ENCODE measurements around the gene NCK2.

NCK2 gene

GRCh38 chr2:105777031-105777482 lies 32.3 kb downstream of the NCK2 start:
- H2AFZ ChIP-seq (ENCODE audit: low read length) = no peak overlapping the region
- no peaks in the 10 kb centered on the region for H3K9me2 ChIP-seq (ENCODE audit: low read depth, low read length)
- no peaks in the 10 kb centered on the region for H3K9me3 ChIP-seq (ENCODE audit: low read length)
- no peaks in the 10 kb centered on the region for H3K79me2 ChIP-seq (ENCODE audit: insufficient read depth, low read length)
- no peak for TF ChIP-seq EZH2 (IDR thresholded peaks at IDR 0.05; ENCODE audit: borderline replicate concordance, low read length)
- TF ChIP-seq CTCF (IDR thresholded peaks at IDR 0.05; ENCODE audit: low read length) = no peak
- no peak overlapping the region for H3K4me2 ChIP-seq (ENCODE audit: low read length)
- H3F3A ChIP-seq (ENCODE audit: insufficient read depth, low read length) = no peaks in the 10 kb centered on the region
- H3K4me3 ChIP-seq (ENCODE audit: low read depth, low read length, poor library complexity, severe bottlenecking) = no peak overlapping the region
- H3K27ac ChIP-seq (ENCODE audit: low read depth, low read length, poor library complexity, severe bottlenecking) = no peak overlapping the region
- H3K4me1 ChIP-seq (ENCODE audit: insufficient read depth, low read length, severe bottlenecking) = no peaks in the 10 kb centered on the region
- no peak overlapping the region for H3K9ac ChIP-seq (ENCODE audit: low read length)
- H3K36me3 ChIP-seq (ENCODE audit: insufficient read depth, low read length) = no peaks in the 10 kb centered on the region
- no peaks in the 10 kb centered on the region for H4K20me1 ChIP-seq (ENCODE audit: insufficient read depth, low read length)
- H3K27me3 ChIP-seq (ENCODE audit: insufficient read depth, low read length) = no peaks in the 10 kb centered on the region

GRCh38 chr2:105777506-105778055 lies 32.9 kb downstream of the NCK2 start:
- no peak overlapping the region for H3K4me2 ChIP-seq (ENCODE audit: low read length)
- no peaks in the 10 kb centered on the region for H3F3A ChIP-seq (ENCODE audit: insufficient read depth, low read length)
- TF ChIP-seq EZH2 (IDR thresholded peaks at IDR 0.05; ENCODE audit: borderline replicate concordance, low read length) (no peak), CTCF (IDR thresholded peaks at IDR 0.05; ENCODE audit: low read length) (no peak)
- no peaks in the 10 kb centered on the region for H4K20me1 ChIP-seq (ENCODE audit: insufficient read depth, low read length)
- no peaks in the 10 kb centered on the region for H3K9me3 ChIP-seq (ENCODE audit: low read length)
- no peak overlapping the region for H3K4me3 ChIP-seq (ENCODE audit: low read depth, low read length, poor library complexity, severe bottlenecking)
- no peak overlapping the region for H3K9ac ChIP-seq (ENCODE audit: low read length)
- no peak overlapping the region for H3K27ac ChIP-seq (ENCODE audit: low read depth, low read length, poor library complexity, severe bottlenecking)
- no peaks in the 10 kb centered on the region for H3K79me2 ChIP-seq (ENCODE audit: insufficient read depth, low read length)
- H3K36me3 ChIP-seq (ENCODE audit: insufficient read depth, low read length) = no peaks in the 10 kb centered on the region
- no peak overlapping the region for H2AFZ ChIP-seq (ENCODE audit: low read length)
- H3K9me2 ChIP-seq (ENCODE audit: low read depth, low read length) = no peaks in the 10 kb centered on the region
- H3K27me3 ChIP-seq (ENCODE audit: insufficient read depth, low read length) = no peaks in the 10 kb centered on the region
- H3K4me1 ChIP-seq (ENCODE audit: insufficient read depth, low read length, severe bottlenecking) = no peaks in the 10 kb centered on the region

- H2AFZ ChIP-seq (ENCODE audit: low read length) = no peak overlapping the region
- no peak overlapping the region for H3K4me2 ChIP-seq (ENCODE audit: low read length)
- H4K20me1 ChIP-seq (ENCODE audit: insufficient read depth, low read length) = no peaks in the 10 kb centered on the region
- TF ChIP-seq EZH2 (IDR thresholded peaks at IDR 0.05; ENCODE audit: borderline replicate concordance, low read length) (no peak), CTCF (IDR thresholded peaks at IDR 0.05; ENCODE audit: low read length) (no peak)
- H3K4me3 ChIP-seq (ENCODE audit: low read depth, low read length, poor library complexity, severe bottlenecking) = no peak overlapping the region
- no peaks in the 10 kb centered on the region for H3K4me1 ChIP-seq (ENCODE audit: insufficient read depth, low read length, severe bottlenecking)
- H3K9me2 ChIP-seq (ENCODE audit: low read depth, low read length) = no peaks in the 10 kb centered on the region
- no peaks in the 10 kb centered on the region for H3K27me3 ChIP-seq (ENCODE audit: insufficient read depth, low read length)
- H3F3A ChIP-seq (ENCODE audit: insufficient read depth, low read length) = no peaks in the 10 kb centered on the region
- no peak overlapping the region for H3K27ac ChIP-seq (ENCODE audit: low read depth, low read length, poor library complexity, severe bottlenecking)
- H3K9me3 ChIP-seq (ENCODE audit: low read length) = no peaks in the 10 kb centered on the region
- H3K36me3 ChIP-seq (ENCODE audit: insufficient read depth, low read length) = no peaks in the 10 kb centered on the region
- H3K9ac ChIP-seq (ENCODE audit: low read length) = no peak overlapping the region
- no peaks in the 10 kb centered on the region for H3K79me2 ChIP-seq (ENCODE audit: insufficient read depth, low read length)
These were observed 33.4 kb downstream of the NCK2 start for GRCh38 chr2:105778080-105778607.
